ENCODE measurements around the gene PUM1.

GRCh38 chr1:31058012-31058411 is 7.5 kb downstream of the PUM1 start:
- TF ChIP-seq CTCF (IDR thresholded peaks at IDR 0.05) (no peak), POLR2A (IDR thresholded peaks at IDR 0.05) (no peak)

Data from thyroid gland (tissue), 4 donors.